ENCODE data around the gene IL1A. TPM values are rescaled to one million over a fixed set of nuclear protein-coding genes. Genes with fewer than 3 reads are reported as not detected.

The IL1A gene
- total and polyA plus RNA-seq, 9 donors, result 0.07 to 0.69 (median 0.12) TPM; not detected in 4

GRCh38 chr2:112831946-112832840 is 47.9 kb upstream of the IL1A start:
- no peak for DNase-seq
- Histone ChIP-seq H3K9me3 (no peaks in the 10 kb centered on the region), H3K27me3 (no peaks in the 10 kb centered on the region), H3K4me3 (no peak overlapping the region), H3K27ac (no peak overlapping the region), H3K36me3 (no peaks in the 10 kb centered on the region), H3K4me1 (ENCODE audit: insufficient read depth) (no peaks in the 10 kb centered on the region)
- intact Hi-C loops (cut with DNase I), result no loop called here
- TF ChIP-seq EP300 (IDR thresholded peaks at IDR 0.05) (no peak), POLR2A (IDR thresholded peaks at IDR 0.05) (no peak)
- TF ChIP-seq, protein P1, sequence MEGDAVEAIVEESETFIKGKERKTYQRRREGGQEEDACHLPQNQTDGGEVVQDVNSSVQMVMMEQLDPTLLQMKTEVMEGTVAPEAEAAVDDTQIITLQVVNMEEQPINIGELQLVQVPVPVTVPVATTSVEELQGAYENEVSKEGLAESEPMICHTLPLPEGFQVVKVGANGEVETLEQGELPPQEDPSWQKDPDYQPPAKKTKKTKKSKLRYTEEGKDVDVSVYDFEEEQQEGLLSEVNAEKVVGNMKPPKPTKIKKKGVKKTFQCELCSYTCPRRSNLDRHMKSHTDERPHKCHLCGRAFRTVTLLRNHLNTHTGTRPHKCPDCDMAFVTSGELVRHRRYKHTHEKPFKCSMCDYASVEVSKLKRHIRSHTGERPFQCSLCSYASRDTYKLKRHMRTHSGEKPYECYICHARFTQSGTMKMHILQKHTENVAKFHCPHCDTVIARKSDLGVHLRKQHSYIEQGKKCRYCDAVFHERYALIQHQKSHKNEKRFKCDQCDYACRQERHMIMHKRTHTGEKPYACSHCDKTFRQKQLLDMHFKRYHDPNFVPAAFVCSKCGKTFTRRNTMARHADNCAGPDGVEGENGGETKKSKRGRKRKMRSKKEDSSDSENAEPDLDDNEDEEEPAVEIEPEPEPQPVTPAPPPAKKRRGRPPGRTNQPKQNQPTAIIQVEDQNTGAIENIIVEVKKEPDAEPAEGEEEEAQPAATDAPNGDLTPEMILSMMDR (IDR thresholded peaks at IDR 0.05), result no peak
- WGBS, 3 donors, result 81 to 90% (median 90%) methylated on average over 15 of the region's 15 CpGs

- 44 to 87% (median 80%) methylated on average over 2 of the region's 2 CpGs for WGBS, 3 donors
- no peak for DNase-seq
- intact Hi-C loops (cut with DNase I), result no loop called here
These were observed 47.2 kb upstream of the IL1A start for GRCh38 chr2:112831513-112831845.

DNA sequence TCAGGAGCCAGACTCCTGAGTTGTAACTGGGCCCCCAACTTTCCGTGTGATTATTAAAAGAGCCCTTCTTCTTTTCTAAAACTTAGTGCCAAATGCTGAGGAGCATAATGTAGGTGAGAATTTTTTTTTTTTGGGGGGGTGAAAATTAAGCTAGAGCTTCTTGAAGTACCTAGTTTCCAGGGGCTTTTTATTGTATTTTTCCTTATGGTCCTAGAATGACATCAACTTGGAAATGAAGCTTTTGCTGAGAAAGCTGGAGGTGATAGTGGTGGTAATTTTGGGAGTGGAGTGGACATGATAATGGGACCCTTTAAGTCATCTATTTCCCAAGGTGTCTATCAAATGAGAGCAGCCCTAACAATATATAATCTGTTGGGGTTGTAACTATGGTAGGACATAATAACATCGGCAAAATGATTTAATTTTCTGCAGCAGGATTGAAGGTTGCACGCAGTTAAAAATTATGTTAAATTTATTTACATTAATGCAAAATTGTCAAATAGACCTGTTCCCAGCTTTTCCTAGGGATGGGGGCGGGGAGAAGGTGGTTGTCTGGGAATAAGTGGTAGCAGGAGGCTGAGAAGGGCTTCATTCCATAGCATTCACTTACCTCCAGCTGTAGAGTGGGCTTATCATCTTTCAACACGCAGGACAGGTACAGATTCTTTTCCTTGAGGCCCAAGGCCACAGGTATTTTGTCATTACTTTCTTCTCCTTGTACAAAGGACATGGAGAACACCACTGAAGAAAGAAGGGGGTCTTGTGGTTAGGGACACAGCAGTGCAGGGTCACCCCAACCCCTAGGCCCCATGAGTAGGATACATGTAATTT is 46.6 kb upstream of the IL1A start:
- intact Hi-C loops (cut with DNase I), result no loop called here
- Histone ChIP-seq H3K9me3 (no peaks in the 10 kb centered on the region), H3K4me1 (ENCODE audit: insufficient read depth) (no peaks in the 10 kb centered on the region), H3K27ac (no peak overlapping the region), H3K36me3 (no peaks in the 10 kb centered on the region), H3K27me3 (no peaks in the 10 kb centered on the region), H3K4me3 (no peak overlapping the region)
- TF ChIP-seq, protein P1 (IDR thresholded peaks at IDR 0.05), result no peak
- TF ChIP-seq POLR2A (IDR thresholded peaks at IDR 0.05), result no peak
- no peak for TF ChIP-seq EP300 (IDR thresholded peaks at IDR 0.05)
- WGBS, 3 donors, result 73 to 85% (median 76%) methylated on average over 5 of the region's 5 CpGs
- DNase-seq, result no peak

More at GRCh38 chr2:112831513-112831845, 47.2 kb upstream of the IL1A start:
- H3K9me3 ChIP-seq, result no peaks in the 10 kb centered on the region
- H3K27ac ChIP-seq, result no peak overlapping the region
- no peak overlapping the region for H3K4me3 ChIP-seq
- no peaks in the 10 kb centered on the region for H3K27me3 ChIP-seq
- H3K4me1 ChIP-seq (ENCODE audit: insufficient read depth), result no peaks in the 10 kb centered on the region
- H3K36me3 ChIP-seq, result no peaks in the 10 kb centered on the region
- TF ChIP-seq EP300 (IDR thresholded peaks at IDR 0.05) (no peak), POLR2A (IDR thresholded peaks at IDR 0.05) (no peak)
- TF ChIP-seq, protein P1 (IDR thresholded peaks at IDR 0.05), result no peak

- TF ChIP-seq, protein P1 (IDR thresholded peaks at IDR 0.05), result no peak
- TF ChIP-seq EP300 (IDR thresholded peaks at IDR 0.05) (no peak), POLR2A (IDR thresholded peaks at IDR 0.05) (no peak)
- intact Hi-C loops (cut with DNase I), result no loop called here
These were observed 45.8 kb upstream of the IL1A start for GRCh38 chr2:112829961-112830681.

More at GRCh38 chr2:112829961-112830681, 45.8 kb upstream of the IL1A start:
- Histone ChIP-seq H3K27me3 (no peaks in the 10 kb centered on the region), H3K4me1 (ENCODE audit: insufficient read depth) (no peaks in the 10 kb centered on the region), H3K4me3 (no peak overlapping the region), H3K9me3 (no peaks in the 10 kb centered on the region), H3K27ac (no peak overlapping the region), H3K36me3 (no peaks in the 10 kb centered on the region)
- DNase-seq, result no peak
- WGBS, 3 donors, result 92 to 93% (median 92%) methylated on average over 10 of the region's 10 CpGs
